ENCODE data around the gene ZNF264.
"Not testable (repeated sequence)": the region's sequence is repeated elsewhere in the genome, so short reads cannot be mapped to it uniquely, and the experiment has no call there.

Gene ZNF264

DNA sequence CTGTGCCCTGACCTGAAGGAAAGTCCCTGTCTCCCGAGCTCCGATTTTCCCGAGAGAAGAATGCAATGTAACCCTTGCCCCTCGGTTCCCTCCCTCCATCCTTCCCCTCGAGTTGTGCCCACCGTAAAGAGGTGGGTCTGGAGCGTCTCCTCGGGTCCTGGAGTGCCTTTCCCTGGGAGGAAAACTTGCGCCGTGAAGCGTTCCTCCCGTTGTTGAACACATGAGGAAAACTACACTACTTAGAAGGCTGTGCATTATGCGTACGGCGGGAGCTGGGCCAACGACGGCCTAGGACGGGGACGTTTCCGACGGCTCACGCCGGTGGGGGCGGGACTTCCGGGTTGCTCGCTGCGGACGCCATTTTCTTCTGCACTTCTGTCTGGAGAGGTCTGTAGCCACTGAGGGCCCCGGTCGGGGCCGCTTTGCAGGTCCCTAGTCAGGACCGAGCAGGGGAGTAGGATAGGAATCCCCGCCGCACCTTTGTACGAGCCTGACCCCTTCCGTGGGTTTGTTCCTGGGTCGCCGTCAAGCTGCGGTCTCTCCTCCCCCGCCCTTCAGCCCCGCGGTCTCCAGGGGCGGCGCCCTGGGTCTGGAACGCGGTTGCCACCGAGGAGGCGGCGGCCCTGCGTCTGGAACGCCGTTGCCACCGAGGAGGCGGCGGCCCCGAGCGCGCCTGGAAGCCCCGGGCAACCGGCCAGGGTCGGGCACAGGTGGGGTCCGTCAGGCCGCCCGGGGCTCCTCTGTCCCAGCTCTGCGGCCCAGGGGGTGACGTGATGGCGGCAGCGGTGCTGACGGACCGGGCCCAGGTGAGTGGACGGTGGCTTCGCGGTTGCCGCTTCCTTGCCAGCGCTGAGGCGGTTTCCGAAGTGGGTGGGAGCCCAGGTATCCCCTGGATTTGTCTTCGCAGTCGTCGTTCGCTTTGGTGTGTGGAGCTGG is at the start of gene ZNF264:
Gene ZNF264 (plus strand): TSS at position 360 of the 936 bp plus-strand sequence. CDS start 414 bp downstream, at position 774.
- DNase-seq, result peak; percentile 86

DNA sequence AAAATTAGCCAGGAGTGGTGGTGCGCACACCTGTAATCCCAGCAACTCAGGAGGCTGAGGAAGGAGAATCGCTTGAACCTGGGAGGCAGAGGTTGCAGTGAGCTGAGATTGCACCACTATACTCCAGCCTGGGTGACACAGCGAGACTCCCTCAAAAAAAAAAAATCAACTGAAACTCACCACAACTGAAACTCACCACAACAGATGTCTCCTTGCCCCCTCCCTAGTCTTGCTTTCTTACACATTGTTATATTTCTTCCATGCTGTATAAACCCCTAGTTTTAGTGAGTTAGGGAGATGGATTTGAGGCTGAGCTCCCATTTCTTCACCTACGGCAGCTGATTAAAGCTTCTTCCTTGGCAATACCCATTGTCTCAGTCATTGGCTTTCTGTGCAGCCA is 49.6 kb upstream of the ZNF264 start:
- no peak for DNase-seq

DNA sequence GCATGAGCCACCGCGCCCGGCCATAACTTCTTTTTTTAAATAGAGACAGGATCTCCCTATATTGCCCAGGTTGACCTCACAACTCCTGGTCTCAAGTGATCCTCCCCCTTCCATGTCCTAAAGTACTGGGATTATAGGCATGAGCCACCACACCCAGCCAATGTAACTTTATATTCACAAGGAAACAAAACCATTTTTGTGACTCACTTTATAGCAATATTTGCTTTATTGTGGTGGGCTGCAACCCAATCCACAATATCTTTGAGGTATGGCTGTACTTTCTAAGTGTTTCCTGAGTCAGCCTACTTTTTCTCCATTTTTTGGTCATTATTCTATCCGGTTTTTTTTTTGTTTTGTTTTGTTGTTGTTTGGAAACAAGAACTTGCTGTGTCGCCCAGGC is 38.4 kb upstream of the ZNF264 start:
- no peak for DNase-seq

DNA sequence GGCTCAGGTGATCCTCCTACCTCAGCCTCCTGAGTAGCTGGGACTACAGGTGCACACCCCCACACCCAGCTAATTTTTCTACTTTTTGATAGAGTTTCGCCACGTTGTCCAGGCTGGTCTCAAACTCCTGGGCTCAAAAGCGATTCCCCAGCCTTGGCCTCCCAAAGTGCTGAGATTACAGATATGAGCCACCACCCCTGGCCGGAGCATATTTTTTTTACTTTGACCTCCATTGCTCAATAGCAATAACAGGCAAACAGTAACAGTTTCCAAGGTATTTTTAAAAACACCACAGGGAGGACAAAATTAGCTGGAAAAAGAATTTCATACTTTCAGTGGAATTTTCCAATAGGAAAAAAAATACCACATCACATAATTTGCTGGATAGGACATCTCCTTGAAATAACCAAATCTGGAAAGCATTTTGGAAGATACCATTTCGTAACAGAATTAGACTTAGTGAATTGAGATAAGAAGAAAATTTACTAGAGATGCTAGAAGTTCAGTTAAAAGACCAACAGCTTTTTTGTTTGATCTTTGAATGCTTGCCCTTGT is 29.2 kb upstream of the ZNF264 start:
- no peak for DNase-seq

DNA sequence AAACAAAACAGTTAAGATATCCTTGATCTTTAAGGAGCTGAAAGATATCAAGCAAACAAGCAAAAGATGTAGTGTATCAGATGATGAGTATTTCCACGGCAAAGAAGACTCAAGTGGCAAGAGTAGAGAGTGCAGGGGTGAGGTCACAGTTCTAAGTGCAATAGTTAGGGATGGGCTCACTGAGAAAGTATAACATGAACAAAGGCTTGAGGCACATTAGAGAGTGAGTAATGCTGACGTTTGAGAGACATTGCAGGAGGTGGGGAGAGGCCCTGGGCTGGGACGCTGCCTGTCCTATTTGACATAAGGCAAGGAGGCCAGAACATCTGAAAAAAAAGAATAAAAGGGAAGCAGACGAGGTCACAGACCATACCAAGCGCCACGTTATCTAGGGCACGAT is 25.5 kb upstream of the ZNF264 start:
- no peak for DNase-seq

DNA sequence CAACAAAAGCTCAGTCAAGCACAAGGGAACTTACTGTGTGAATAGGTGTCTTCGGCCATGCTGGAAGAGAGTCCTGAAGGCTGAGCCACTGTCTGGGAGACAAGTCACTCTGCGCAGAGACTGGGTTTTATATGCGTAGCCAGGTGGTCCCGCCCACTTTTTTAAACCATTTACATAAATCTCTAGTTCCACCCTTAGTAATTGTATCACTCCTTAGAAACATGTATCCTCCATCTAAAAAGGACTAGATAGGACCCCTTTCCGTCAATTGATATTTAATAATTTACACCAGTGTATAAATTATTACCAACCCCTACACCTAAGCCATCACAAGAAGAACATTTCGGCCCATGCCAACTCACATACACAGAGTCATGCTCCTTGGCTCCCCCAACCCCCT is 23.9 kb upstream of the ZNF264 start, which contains the start of gene DUXA:
Gene DUXA (minus strand): TSS at position 101 of the 400 bp plus-strand sequence. CDS start 42 bp downstream, at position 59.
- DNase-seq, result no peak

DNA sequence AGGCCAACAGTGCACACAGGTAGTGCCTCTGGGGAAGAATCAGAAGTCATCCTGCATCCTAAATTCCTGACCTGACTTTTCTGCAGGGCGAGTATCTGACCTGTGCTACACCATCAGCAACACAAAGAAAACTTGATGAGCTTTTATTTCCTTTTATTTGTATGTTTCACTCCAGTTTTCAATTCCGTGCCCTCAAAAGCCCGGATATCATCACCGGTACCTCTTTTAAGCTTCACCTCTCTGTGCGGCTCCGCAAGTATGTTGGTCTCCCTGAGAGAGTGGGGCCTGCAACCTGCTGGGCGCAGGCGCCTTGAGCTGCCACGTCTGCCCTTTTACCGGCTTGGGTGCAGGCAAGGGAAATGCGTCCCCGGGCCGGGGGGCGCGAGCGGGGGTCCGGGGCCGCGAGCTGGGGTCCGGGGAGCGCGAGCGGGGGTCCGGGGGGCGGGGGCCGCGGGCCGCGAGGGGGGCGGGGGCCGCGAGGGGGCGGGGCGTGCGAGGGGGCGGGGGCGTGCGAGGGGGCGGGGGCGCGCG is 19.7 kb upstream of the ZNF264 start:
- DNase-seq, result no peak

DNA sequence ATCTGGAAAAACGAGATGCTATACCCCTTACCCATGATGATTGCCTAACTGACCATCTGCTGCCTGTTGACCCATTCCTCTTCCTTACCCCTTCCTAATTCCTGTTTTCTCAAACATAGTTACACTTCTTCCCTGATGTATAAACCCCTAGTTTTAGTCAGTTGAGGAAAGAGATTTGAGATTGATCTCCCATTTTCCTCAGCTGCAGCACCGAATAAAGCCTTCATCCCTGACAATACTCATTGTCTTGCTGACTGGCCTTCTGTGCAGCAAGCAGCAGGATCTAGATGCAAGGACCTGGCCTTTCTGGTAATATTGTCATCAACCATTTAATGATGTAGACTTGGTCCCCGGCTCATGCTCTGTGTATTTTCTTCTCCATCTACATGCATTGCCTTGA is 999 bp upstream of the ZNF264 start:
- no peak for DNase-seq

DNA sequence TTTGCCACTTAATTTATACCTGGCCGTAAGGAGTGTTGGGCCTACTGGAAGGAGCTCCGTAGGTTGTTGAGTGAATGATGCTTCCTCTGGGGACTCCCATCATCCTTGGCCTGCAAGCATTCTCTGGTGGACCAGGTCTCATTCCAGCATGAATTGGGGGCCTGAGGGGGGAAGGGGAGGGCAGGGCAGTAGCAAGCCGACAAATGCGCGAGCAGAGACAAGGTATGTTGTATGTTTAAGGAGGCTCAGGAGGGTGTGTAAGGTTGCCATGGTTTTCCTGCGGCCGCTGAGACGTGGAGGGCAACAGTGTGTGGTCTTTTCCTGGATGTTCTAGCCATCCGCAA is 749 bp downstream of the ZNF264 start:
- DNase-seq, result no peak

DNA sequence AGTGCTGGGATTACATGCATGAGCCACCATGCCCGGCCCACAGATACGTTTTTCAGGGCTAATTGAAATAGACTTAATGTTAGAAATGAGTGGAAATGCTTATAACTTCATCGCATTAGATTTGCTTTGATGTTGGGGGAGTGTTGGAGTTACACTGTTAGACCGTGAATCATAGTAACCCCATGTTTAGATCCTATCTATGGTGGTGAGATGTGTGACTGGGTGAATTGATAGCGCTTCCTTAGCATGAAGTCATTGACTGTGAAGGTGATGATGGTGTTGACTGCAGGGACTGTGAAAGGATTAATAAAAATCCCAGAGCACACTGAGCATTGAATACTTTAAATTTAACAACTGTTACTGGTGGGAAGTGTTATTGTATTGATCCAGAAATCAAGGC is 1.7 kb downstream of the ZNF264 start:
- DNase-seq, result no peak

DNA sequence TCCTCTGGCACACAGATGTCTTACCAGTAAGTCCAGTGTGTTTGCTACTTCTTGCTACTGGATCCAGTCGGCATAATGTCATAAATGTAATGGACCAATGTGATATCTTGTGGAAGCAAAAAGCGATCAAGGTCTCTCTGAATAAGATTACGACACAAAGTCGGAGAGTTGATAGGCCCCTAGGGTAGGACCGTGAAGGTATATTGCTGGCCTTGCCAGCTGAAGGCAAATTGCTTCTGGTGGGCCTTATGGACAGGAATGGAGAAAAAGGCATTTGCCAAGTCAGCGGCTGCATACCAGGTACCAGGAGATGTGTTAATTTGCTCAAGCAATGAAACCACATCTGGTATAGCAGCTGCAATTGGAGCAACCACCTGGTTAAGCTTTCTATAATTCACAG is 6.6 kb downstream of the ZNF264 start:
- not testable (repeated sequence) for DNase-seq

DNA sequence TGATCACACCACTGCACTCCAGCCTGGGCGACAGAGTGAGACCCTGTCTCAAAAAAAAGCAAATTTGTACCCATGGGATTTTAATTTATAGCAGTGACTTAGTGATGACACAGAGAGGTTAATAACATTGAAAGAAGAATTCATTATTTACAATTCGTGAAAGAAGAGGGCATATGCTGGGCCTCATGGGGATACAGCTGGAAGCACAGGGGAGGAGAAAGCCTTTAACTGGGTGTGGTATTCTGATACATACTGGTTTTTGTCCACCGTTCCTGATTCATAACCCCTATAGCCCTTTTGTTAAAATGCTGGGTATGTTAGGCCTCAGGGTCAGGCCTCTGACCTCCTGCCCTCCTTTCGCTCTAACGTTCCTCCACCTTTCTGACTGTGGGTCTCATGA is 10.9 kb downstream of the ZNF264 start:
- no peak for DNase-seq

DNA sequence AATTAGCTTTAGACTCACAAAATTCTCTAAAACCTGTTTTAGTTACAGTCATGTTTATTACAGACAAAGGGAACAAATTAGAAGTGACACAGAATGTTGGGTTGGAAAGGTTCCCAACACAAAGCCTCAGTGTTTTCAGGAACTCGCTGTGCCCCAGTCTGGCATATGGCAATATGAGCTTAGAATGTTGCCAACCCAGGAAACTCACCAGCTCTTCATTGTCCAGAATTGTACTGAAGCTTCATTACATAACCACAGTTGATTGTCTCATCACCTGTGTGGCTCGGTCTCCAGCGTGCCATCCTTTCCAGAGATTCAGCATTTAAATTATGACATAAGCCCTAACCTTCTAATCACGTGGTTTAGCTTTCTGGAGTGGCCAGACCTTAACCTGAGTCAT is 19.1 kb downstream of the ZNF264 start:
- no peak for DNase-seq

DNA sequence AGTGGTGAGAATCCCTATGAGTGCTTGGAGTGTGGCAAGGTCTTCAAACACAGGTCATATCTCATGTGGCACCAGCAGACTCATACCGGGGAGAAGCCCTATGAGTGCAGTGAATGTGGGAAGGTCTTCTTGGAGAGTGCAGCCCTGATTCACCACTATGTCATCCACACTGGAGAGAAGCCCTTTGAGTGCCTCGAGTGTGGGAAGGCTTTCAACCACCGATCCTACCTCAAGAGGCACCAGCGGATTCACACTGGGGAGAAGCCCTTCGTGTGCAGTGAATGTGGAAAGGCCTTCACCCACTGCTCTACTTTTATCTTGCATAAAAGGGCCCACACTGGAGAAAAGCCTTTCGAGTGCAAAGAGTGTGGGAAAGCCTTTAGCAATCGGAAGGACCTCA is 20.8 kb downstream of the ZNF264 start:
- no peak for DNase-seq

DNA sequence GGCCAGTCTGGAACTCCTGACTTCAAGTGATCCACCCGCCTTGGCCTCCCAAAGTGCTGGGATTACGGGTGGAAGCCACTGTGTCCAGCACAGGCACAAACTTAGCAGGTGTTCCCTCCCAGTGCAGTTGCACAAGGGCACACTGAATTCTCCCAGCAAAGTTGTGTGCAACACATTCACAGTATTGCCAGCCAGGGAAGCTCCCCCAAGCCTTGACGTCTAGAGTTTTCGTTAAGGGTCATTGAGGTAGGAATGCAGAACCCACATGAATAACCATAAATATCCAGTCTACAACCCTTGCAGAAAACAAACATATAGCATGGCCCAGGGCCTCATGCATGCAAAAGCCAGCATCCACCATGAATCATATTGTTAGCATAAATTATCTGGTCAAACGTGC is 36.2 kb downstream of the ZNF264 start:
- DNase-seq, result no peak

DNA sequence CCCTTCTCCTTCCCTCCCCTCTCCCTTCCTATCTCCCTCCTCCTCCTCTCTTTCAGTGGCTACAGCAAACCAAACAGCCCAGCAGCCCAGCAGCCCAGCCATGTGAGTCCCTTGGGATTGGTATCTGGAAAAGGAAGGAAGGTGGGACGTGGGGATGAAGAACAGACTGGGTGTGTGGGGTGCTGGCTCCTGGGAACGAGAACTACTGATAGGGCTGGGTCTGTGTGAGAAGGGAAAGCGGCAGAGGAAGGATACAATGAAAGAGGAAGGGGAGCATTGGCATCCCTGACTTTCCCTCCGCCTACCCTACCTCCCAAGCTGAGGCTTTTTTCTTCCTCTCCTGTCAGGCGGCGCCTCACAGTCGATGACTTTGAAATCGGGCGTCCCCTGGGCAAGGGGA is 40.4 kb downstream of the ZNF264 start:
- DNase-seq, result no peak

DNA sequence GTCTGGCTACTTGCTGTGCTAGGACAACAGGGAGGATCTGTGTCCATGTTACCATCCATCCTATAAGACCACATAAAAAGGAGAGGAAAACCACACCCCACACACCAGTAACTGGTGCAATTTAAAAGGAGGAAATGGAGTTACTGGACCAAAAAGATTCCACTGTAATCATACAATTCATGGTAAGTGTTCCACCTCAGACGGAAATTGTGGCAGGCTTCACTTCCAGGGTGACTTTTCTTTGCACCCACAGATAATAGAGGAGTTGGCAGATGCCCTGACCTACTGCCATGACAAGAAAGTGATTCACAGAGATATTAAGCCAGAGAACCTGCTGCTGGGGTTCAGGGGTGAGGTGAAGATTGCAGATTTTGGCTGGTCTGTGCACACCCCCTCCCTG is 41.9 kb downstream of the ZNF264 start:
- DNase-seq, result no peak

DNA sequence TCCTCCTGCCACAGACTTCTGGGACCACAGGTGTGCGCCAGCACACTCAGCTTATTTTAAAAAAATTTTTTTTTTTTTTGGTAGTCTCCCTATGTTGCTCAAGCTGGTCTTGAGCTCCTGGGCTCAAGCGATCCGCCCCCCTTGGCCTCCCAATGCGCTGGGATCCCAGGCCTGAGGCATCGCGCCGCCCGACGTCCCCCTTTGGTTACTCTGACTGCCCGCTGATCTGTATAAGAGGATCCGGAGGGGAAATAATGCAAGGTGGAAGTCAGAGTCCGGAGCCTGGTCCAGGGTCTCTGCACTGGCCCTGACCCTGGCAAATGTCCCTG is 48.6 kb downstream of the ZNF264 start:
- DNase-seq, result no peak

DNA sequence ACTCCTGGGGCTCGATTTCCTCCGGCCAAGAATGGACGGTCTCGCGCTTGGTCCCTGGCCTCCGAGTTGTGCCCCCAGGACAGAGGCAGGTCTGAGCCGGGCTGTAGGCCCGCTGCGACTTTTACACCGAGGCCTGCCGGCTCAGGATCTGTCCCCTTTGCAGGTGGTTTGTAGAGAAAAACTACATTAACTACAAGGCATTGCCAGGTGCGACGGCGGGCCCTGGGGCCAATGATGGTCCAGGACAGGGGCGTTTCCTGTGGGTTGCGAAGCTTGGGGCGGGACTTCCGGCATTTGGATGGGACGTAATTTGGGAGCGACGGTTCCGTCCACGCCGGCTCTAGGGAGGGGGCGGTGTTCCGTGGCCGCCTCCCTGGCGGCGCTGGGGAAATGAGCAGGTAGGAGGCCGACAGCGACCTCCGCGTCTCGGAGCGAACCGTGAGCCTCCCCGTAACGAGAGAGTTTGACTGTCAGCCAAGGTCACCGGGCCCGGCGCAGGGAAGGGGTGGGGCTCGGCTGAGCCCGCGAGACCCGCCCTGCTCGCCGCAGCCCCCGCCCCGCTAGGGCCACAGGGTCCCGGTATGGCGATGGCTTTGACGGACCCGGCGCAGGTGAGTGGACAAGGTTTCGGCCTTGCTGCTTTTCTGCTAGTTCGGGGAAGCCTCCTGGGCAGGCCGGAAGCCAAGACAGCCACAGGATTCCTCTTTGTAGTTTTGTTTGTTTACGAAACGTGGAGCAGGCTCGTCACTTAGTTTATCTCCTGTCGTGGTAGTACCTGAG is 49.2 kb downstream of the ZNF264 start, which contains the start of gene ZNF805:
Gene ZNF805 (plus strand): TSS at position 322 of the 780 bp plus-strand sequence. CDS start 260 bp downstream, at position 582.
- DNase-seq, result peak; percentile 92

DNA sequence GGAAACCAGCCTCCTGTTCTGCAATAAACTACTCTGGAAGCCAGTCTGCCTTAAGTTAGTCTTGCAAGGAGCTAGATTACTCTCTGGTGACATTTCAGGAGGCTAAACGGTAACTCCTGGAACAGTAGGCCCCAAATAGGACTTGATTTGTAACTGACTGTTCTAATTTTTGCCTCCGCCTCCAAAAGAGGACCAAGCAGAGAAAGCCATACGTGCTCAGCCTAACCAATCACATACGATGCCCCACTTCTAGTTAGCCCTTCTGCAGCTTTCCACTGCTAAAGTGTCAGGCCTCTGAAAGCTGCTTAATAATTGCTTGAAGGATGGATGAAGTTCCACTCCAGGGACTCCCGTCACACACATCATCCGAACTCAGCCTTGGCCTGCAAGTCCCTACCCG is 49.9 kb downstream of the ZNF264 start:
- DNase-seq, result peak; percentile 7

DNA sequence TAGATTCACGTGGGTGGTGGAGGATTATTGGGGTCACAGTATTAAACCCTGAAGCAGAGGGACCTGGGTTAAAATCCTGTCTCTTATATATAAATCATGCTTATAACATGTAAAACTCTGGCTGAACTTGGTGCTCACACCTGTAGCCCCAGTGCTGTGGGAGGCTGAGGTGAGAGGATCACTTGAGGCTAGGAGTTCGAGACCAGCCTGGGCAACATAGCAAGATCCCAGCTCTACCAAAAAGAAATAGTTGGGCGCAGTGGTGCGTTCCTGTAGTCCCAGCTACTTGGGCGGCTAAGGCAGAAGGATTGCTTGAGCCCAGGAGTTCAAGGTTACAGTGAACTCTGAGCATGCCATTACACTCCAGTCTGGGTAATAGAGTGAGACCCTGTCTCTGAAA is 51.5 kb downstream of the ZNF264 start:
- no peak for DNase-seq

DNA sequence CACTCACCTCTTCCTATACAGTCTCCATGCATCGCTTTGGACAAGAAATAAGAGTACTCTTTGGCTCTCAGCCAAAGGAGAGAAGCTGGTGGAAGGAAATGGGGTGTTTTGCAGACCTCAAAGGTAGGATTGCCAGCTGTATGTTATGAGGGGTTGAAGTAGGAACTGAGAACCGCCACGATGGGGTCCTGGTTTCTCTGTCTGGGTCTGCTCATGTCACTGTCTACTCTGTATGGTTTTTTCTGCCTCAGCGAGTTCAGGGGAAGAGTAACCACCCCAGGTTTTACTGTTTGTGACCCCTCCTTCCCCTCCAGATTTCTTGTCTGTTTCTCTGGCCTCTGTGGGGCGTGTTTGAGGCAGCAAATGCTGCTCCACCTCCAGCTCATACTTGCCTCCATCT is 53.2 kb downstream of the ZNF264 start:
- no peak for DNase-seq

DNA sequence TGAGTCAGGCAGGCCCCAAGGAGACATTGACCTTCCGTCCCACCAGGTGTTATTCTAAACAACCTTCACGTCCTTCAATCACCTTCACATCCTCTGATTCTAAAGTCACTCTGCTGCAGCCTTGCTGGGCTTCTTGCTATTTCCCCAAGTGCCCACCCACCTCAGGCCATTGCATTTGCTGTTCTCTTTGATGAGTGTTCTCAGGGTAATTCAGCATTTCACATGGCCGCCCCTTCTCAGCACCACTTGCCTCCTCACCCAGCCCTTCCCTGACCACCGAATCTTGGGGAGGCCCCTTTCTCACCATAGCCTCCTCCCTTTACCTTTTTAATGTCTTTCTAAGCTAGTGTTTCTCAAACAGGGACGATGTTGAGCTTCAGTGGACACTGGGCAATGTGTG is 53.8 kb downstream of the ZNF264 start:
- no peak for DNase-seq

DNA sequence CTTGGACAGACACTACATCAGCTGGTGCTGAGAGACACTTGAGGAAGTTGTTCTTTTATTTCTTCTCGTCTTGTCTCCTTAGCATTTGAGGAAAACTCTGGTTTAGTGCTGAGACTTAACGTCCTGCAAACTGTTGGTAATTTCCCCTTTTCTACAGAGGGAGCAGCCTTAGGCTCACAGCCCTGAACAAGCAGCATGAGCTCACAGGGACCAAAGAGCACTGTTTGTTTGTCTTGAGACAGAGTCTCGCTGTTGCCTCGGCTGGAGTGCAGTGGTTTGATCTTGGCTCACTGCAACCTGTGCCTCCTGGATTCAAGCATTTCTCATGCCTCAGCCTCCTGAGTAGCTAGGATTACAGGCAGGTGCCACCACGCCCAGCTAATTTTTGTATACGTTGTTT is 54.7 kb downstream of the ZNF264 start:
- DNase-seq, result no peak
